Astrocyte (in vitro differentiated cells and primary cell): ENCODE results near the gene ACOT4.

ENCODE experiments used
- CTCF ChIP-seq: IDR thresholded peaks from 2 replicates; pipeline ENCODE4 v1.5.1; 2011; ENCODE audit warnings: low read depth, mild to moderate bottlenecking, inconsistent platforms, low read length, moderate library complexity; ENCODE audit not compliant: insufficient read depth
- EZH2 ChIP-seq: IDR thresholded peaks from 2 replicates; pipeline ENCODE4 v1.6.1; 2012; ENCODE audit warnings: mild to moderate bottlenecking, low read length, inconsistent platforms; ENCODE audit not compliant: insufficient read depth

GRCh38 chr14:73640796-73641365 is 49.2 kb downstream of the ACOT4 start:
- TF ChIP-seq CTCF (no peak), EZH2 (no peak)
